Breast epithelium (tissue), 4 donors: ENCODE results near the gene GRIK3. TPM values are rescaled to one million over a fixed set of nuclear protein-coding genes. Genes with fewer than 3 reads are reported as not detected.

ENCODE experiments used
- DNase-seq, 2 donors: peaks; one replicate each; pipeline ENCODE4 v3.0.0-alpha.2; 2019; ENCODE audit warnings: low spot score in 2 of 2
- H3K27ac ChIP-seq, 2 donors: fragments of 200-600 bp; sonication (generic) in 1 of 2; one replicate each; pipeline ENCODE4 v1.5.1; 2016 to 2019; ENCODE audit warnings: mild to moderate bottlenecking in 1 of 2
- H3K27me3 ChIP-seq, 2 donors: fragments of 200-600 bp; sonication (generic) in 1 of 2; one replicate each; pipeline versions ENCODE4 v1.5.1 to v1.6.0; 2017 to 2019; ENCODE audit warnings: control low read depth in 1 of 2, mild to moderate bottlenecking in 1 of 2
- H3K36me3 ChIP-seq: fragments of 200-600 bp; one replicate; pipeline ENCODE4 v1.5.1; 2019
- H3K4me1 ChIP-seq, 2 donors: fragments of 200-600 bp; sonication (generic); one replicate each; pipeline ENCODE4 v1.5.1; 2016 to 2019; ENCODE audit warnings: control low read depth in 1 of 2
- H3K4me3 ChIP-seq, 3 donors: fragments of 200-600 bp; sonication (generic); 1 replicate in 2 of 3; 2 replicates in 1 of 3; pipeline ENCODE4 v1.5.1; 2016 to 2019; ENCODE audit warnings: mild to moderate bottlenecking in 3 of 3, moderate library complexity in 2 of 3
- H3K9me3 ChIP-seq, 2 donors: fragments of 200-600 bp; sonication (generic) in 1 of 2; one replicate each; pipeline ENCODE4 v1.5.1; 2016 to 2019; ENCODE audit warnings: control low read depth in 1 of 2
- POLR2A ChIP-seq: fragments of 450-650 bp; IDR thresholded peaks from one replicate; pipeline ENCODE4 v1.6.1; 2016; ENCODE audit warnings: antibody characterized with exemption, mild to moderate bottlenecking, moderate library complexity
- POLR2AphosphoS5 ChIP-seq, 3 donors: sonication (generic); formaldehyde crosslinking; IDR thresholded peaks; one replicate each; pipeline ENCODE4 v1.6.1; 2017; ENCODE audit warnings: antibody characterized with exemption in 3 of 3
- intact Hi-C: fragments of 100-400 bp; cut with DNase I; formaldehyde crosslinking; loops from one replicate; pipeline ENCODE4 v1.15.1; 2023; ENCODE audit warnings: low total_unique reads
- total RNA-seq, 3 donors: library from RNA; depleted of rRNA; stranded (reverse); fragments of >200 nt; gene quantifications; one replicate each; pipeline ENCODE4 v1.1.0, GENCODE V29; 2016
- TF ChIP-seq, protein P1 (sequence below), 3 donors: fragments of 450-650 bp; IDR thresholded peaks; one replicate each; pipeline ENCODE4 v1.5.1; 2016 to 2017; ENCODE audit warnings: antibody characterized with exemption in 3 of 3, mild to moderate bottlenecking in 3 of 3, moderate library complexity in 3 of 3

GRIK3 gene
- total RNA-seq, 3 donors from 2014 or later = under 0.01 to 10.0 (median 4.6) TPM

GRCh38 chr1:36968730-36969129, 65.6 kb downstream of the GRIK3 start:
- no peak overlapping the region for H3K27ac ChIP-seq
- DNase-seq = no peak
- H3K36me3 ChIP-seq = no peaks in the 10 kb centered on the region
- no peaks in the 10 kb centered on the region for H3K4me1 ChIP-seq
- intact Hi-C loops = no loop called here
- H3K4me3 ChIP-seq = no peak overlapping the region
- H3K9me3 ChIP-seq = no peaks in the 10 kb centered on the region
- TF ChIP-seq POLR2AphosphoS5 (IDR thresholded peaks at IDR 0.05) (no peak), POLR2A (no peak)
- TF ChIP-seq, protein P1, sequence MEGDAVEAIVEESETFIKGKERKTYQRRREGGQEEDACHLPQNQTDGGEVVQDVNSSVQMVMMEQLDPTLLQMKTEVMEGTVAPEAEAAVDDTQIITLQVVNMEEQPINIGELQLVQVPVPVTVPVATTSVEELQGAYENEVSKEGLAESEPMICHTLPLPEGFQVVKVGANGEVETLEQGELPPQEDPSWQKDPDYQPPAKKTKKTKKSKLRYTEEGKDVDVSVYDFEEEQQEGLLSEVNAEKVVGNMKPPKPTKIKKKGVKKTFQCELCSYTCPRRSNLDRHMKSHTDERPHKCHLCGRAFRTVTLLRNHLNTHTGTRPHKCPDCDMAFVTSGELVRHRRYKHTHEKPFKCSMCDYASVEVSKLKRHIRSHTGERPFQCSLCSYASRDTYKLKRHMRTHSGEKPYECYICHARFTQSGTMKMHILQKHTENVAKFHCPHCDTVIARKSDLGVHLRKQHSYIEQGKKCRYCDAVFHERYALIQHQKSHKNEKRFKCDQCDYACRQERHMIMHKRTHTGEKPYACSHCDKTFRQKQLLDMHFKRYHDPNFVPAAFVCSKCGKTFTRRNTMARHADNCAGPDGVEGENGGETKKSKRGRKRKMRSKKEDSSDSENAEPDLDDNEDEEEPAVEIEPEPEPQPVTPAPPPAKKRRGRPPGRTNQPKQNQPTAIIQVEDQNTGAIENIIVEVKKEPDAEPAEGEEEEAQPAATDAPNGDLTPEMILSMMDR (IDR thresholded peaks at IDR 0.05) = no peak
- no peaks in the 10 kb centered on the region for H3K27me3 ChIP-seq

- no peaks in the 10 kb centered on the region for H3K9me3 ChIP-seq
- intact Hi-C loops = no loop called here
- no peak overlapping the region for H3K4me3 ChIP-seq
- H3K36me3 ChIP-seq = no peaks in the 10 kb centered on the region
- TF ChIP-seq POLR2AphosphoS5 (IDR thresholded peaks at IDR 0.05) (no peak), POLR2A (no peak)
- TF ChIP-seq, protein P1 (IDR thresholded peaks at IDR 0.05) = no peak
- H3K27ac ChIP-seq = no peak overlapping the region
- no peaks in the 10 kb centered on the region for H3K4me1 ChIP-seq
- no peaks in the 10 kb centered on the region for H3K27me3 ChIP-seq
- no peak for DNase-seq
These were observed 68.1 kb downstream of the GRIK3 start for GRCh38 chr1:36966242-36966641.

DNA sequence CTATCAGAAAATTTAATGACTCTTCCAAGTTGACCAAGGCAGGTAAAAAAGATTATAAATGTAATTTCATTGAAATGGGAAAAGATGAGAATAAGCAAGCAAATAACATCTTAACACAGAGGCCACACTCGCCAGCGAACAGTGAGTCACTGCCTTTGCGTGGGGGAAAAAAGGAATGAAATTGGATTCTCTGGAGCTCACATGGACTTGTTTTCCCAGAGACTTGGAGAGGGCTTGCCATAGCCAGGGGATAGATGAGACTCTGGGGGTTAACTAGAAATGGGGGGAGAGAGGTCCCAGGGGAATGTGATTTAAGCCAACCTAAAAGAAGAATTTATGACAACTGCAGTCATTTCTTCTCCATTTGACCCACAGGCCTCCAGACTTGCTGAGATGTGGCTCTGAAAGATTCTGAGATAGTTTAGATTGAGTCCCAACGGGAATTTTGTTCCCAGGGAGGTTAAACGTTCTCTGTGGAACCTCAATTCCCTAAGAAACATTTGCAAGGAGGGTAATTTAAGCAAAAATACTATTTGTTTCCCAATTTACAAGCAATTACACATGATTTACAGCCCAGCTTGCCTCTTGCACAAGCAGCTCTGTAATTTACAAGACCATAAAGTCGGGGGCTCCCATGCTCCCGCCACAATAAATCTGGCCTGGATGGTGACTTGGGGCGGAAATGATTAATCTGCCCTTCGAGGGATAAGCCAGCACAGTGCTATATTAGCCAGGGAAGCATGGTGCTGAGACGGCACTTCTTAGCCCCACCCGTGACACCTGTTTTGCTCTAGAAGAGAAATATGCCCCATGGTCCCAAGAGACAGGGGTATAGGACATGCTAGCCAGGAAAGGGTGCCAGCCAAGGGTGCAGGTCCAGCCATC, 68.8 kb downstream of the GRIK3 start:
- no peaks in the 10 kb centered on the region for H3K27me3 ChIP-seq
- no peaks in the 10 kb centered on the region for H3K36me3 ChIP-seq
- no peaks in the 10 kb centered on the region for H3K9me3 ChIP-seq
- no peak overlapping the region for H3K4me3 ChIP-seq
- TF ChIP-seq, protein P1 (IDR thresholded peaks at IDR 0.05) = no peak
- TF ChIP-seq POLR2AphosphoS5 (IDR thresholded peaks at IDR 0.05) (no peak), POLR2A (no peak)
- no peak overlapping the region for H3K27ac ChIP-seq
- intact Hi-C loops = no loop called here
- DNase-seq = no peak
- H3K4me1 ChIP-seq = no peaks in the 10 kb centered on the region

DNA sequence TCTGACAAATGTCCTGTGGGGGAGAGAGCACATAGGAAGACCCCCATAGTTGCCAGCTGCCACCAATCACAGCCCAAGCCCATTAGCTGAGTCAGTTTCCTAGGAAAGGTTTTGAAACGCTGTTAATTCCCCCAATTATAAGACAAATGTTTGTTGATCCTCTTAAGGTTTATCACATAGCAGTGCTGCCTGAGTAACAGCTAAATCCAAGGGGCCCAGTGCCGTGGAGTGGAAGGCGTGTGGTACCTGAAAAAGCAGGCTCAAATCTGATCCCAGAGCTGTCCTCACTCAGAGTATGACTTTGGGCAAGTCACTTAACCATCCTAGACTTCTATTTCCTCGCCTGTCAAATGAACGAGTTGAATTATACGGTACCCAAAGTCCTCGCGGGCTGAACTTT, 69.5 kb downstream of the GRIK3 start:
- TF ChIP-seq POLR2AphosphoS5 (IDR thresholded peaks at IDR 0.05) (no peak), POLR2A (no peak)
- TF ChIP-seq, protein P1 (IDR thresholded peaks at IDR 0.05) = no peak
- H3K4me1 ChIP-seq = no peaks in the 10 kb centered on the region
- no peaks in the 10 kb centered on the region for H3K9me3 ChIP-seq
- H3K36me3 ChIP-seq = no peaks in the 10 kb centered on the region
- no peak for DNase-seq
- intact Hi-C loops = no loop called here
- H3K4me3 ChIP-seq = no peak overlapping the region
- no peak overlapping the region for H3K27ac ChIP-seq
- no peaks in the 10 kb centered on the region for H3K27me3 ChIP-seq

DNA sequence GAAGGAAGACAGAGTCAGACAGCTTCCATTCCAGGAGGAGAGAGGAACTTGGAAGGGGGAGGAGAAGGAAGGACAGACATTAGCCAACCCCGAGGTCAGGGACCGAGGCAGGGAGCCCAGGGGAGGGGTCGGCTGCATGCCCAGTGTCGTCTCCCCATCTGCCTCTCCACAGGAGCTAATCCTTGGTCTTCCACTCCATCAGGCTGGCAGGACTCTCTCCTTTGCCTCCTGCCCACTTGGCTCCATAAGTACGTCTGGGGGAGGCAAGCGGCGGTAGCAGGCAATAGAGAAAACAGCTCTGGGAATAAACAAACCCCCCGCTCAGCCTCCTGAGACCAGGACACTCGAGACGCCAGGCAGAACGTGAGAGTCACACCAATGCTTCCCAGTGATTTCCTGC, 71.3 kb downstream of the GRIK3 start:
- TF ChIP-seq, protein P1 (IDR thresholded peaks at IDR 0.05) = no peak
- TF ChIP-seq POLR2AphosphoS5 (IDR thresholded peaks at IDR 0.05) = no peak
- TF ChIP-seq POLR2A = no peak
- H3K27me3 ChIP-seq = no peaks in the 10 kb centered on the region
- DNase-seq = no peak
- H3K4me1 ChIP-seq = no peaks in the 10 kb centered on the region
- no peaks in the 10 kb centered on the region for H3K9me3 ChIP-seq
- no peak overlapping the region for H3K27ac ChIP-seq
- intact Hi-C loops = no loop called here
- H3K4me3 ChIP-seq = no peak overlapping the region
- no peaks in the 10 kb centered on the region for H3K36me3 ChIP-seq
